Gastroesophageal sphincter (tissue), 4 donors: ENCODE data around the gene SLC22A31. TPM values are rescaled to one million over a fixed set of nuclear protein-coding genes. Genes with fewer than 3 reads are reported as not detected.
"Not testable (repeated sequence)": the region's sequence is repeated elsewhere in the genome, so short reads cannot be mapped to it uniquely, and the experiment has no call there.

ENCODE experiments used
- ATAC-seq: fragments of 150-250 bp; one replicate; pipeline ENCODE4 v1.9.1; 2016; ENCODE audit warnings: mild to moderate bottlenecking, moderate library complexity
- H3K27ac ChIP-seq, 4 donors: fragments of 200-600 bp; sonication (generic) in 3 of 4; 1 replicate in 3 of 4; 2 replicates in 1 of 4; pipeline ENCODE4 v1.5.1; 2016 to 2019
- H3K27me3 ChIP-seq: fragments of 200-600 bp; sonication (generic); one replicate; pipeline ENCODE4 v1.5.1; 2019
- H3K36me3 ChIP-seq, 2 donors: fragments of 200-600 bp; sonication (generic); one replicate each; pipeline ENCODE4 v1.5.1; 2019; ENCODE audit warnings: control low read depth in 1 of 2
- H3K4me1 ChIP-seq, 3 donors: fragments of 200-600 bp; sonication (generic); 1 replicate in 2 of 3; 2 replicates in 1 of 3; pipeline ENCODE4 v1.5.1; 2016 to 2019; ENCODE audit warnings: control low read depth in 2 of 3
- H3K4me3 ChIP-seq, 2 donors: fragments of 200-600 bp; sonication (generic); one replicate each; pipeline ENCODE4 v1.5.1; 2019; ENCODE audit warnings: mild to moderate bottlenecking in 1 of 2, moderate library complexity in 1 of 2
- H3K9me3 ChIP-seq, 3 donors: fragments of 200-600 bp; sonication (generic); one replicate each; pipeline ENCODE4 v1.5.1; 2017 to 2019; ENCODE audit warnings: control low read depth in 2 of 3
- EP300 ChIP-seq: sonication (generic); formaldehyde crosslinking; IDR thresholded peaks from one replicate; pipeline ENCODE4 v1.6.1; 2017; ENCODE audit warnings: antibody characterized with exemption, mild to moderate bottlenecking
- POLR2A ChIP-seq, 2 donors: fragments of 450-650 bp; IDR thresholded peaks; one replicate each; pipeline ENCODE4 v1.6.1; 2017; ENCODE audit warnings: antibody characterized with exemption in 2 of 2, mild to moderate bottlenecking in 2 of 2, moderate library complexity in 1 of 2
- POLR2AphosphoS5 ChIP-seq: sonication (generic); formaldehyde crosslinking; IDR thresholded peaks from one replicate; pipeline ENCODE4 v1.6.1; 2017; ENCODE audit warnings: antibody characterized with exemption
- WGBS, 2 donors: methylation state at CpG; one replicate each; pipeline ENCODE4 v1.1.5; 2018; ENCODE audit warnings: low coverage in 1 of 2; 5-methylcytosine and 5-hydroxymethylcytosine counted together
- total RNA-seq, 4 donors: library from RNA; depleted of rRNA; stranded (reverse); fragments of >200 nt; gene quantifications; one replicate each; pipeline ENCODE4 v1.1.0, GENCODE V29; 2016
- TF ChIP-seq, protein P1 (sequence below), 4 experiments: fragments of 200-600 bp in 2 of 4; fragments of 450-650 bp in 2 of 4; sonication (generic) in 1 of 4; IDR thresholded peaks; one replicate each; pipeline ENCODE4 v1.5.1; 2017 to 2019; ENCODE audit warnings: antibody characterized with exemption in 4 of 4, mild to moderate bottlenecking in 2 of 4, moderate library complexity in 2 of 4

SLC22A31 gene
- total RNA-seq, 4 donors from 2014 or later: not detected

DNA sequence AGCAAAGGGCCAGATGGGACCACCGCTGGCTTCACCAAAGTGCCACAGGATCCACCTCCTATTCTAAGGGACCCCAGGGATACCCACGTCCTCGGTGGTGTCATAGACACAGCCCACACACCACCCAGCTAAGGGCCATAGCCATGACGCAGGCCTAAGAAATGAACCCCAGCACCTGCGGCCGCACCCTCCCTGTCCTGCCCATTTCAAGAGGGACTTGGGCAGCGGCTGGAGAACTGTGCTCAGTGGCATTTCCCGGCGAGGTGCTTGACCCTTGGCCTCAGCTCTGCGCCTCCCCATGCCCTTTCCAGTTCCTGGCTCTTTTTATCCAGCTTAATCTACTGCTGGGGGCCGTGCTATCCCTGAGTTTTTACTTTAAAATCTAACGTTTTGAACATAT lies 44.4 kb upstream of the SLC22A31 start:
- peaks cover 0 to 34% (median 10%) of the 10 kb centered on the region in 3 donors for H3K4me1 ChIP-seq
- H3K9me3 ChIP-seq: no peaks in the 10 kb centered on the region
- TF ChIP-seq POLR2A (IDR thresholded peaks at IDR 0.05) (no peak), POLR2AphosphoS5 (no peak), EP300 (no peak)
- TF ChIP-seq, protein P1, sequence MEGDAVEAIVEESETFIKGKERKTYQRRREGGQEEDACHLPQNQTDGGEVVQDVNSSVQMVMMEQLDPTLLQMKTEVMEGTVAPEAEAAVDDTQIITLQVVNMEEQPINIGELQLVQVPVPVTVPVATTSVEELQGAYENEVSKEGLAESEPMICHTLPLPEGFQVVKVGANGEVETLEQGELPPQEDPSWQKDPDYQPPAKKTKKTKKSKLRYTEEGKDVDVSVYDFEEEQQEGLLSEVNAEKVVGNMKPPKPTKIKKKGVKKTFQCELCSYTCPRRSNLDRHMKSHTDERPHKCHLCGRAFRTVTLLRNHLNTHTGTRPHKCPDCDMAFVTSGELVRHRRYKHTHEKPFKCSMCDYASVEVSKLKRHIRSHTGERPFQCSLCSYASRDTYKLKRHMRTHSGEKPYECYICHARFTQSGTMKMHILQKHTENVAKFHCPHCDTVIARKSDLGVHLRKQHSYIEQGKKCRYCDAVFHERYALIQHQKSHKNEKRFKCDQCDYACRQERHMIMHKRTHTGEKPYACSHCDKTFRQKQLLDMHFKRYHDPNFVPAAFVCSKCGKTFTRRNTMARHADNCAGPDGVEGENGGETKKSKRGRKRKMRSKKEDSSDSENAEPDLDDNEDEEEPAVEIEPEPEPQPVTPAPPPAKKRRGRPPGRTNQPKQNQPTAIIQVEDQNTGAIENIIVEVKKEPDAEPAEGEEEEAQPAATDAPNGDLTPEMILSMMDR (IDR thresholded peaks at IDR 0.05): no peak
- no peak overlapping the region for H3K27ac ChIP-seq
- WGBS, 2 donors: 58 to 72% methylated on average over 4 to 12 of the region's 12 CpGs
- ATAC-seq: no peak
- no peaks in the 10 kb centered on the region for H3K36me3 ChIP-seq
- H3K27me3 ChIP-seq: no peaks in the 10 kb centered on the region
- no peak overlapping the region for H3K4me3 ChIP-seq

DNA sequence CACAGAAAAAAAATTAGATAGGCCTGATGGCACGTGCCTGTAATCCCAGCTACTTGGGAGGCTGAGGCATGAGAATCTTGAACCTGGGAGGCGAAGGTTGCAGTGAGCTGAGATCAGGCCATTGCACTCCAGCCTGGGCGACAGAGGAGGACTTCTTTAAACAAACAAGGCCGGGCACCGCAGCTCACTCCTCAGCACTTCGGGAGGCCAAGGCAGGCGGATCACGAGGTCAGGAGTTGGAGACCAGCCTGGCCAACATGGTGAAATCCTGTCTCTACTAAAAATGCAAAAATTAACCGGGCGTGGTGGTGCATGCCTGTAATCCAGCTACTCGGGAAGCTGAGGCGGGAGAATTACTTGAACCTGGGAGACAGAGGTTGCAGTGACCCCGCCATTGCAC lies 43.9 kb upstream of the SLC22A31 start:
- not testable (repeated sequence) for H3K4me3 ChIP-seq, H3K27me3 ChIP-seq, ATAC-seq, H3K9me3 ChIP-seq, H3K36me3 ChIP-seq, H3K27ac ChIP-seq
- 85% methylated on average over 8 of the region's 13 CpGs; no CpG with 5 or more reads in 1 of the 2 donors for WGBS, 2 donors
- peaks cover 0 to 34% (median 10%) of the 10 kb centered on the region in 3 donors for H3K4me1 ChIP-seq

DNA sequence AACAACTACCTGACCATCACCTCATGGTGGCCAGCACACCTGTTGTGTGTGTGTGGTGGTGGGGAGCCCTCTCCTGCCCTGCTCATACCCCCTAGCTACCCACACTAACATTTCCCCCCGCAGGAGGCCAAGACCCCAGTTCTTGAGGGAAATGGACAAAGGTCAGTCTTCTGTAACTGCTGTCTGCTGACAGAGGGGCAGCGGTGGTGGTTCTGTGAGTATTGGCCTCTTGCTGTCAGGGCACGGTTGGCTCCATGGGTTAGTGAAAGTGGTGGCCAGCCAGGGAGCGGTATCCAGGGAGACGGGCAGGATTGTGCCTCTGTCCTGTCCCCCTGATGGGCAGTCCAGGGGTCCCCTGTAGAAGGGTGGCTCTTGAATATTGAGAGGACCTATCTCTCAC lies 43.3 kb upstream of the SLC22A31 start:
- H3K4me3 ChIP-seq: no peak overlapping the region
- no peaks in the 10 kb centered on the region for H3K27me3 ChIP-seq
- H3K36me3 ChIP-seq: no peaks in the 10 kb centered on the region
- TF ChIP-seq POLR2AphosphoS5 (no peak), POLR2A (IDR thresholded peaks at IDR 0.05) (no peak)
- peaks cover 0 to 34% (median 10%) of the 10 kb centered on the region in 3 donors for H3K4me1 ChIP-seq
- H3K9me3 ChIP-seq: no peaks in the 10 kb centered on the region
- no peak for ATAC-seq
- no peak overlapping the region for H3K27ac ChIP-seq
- 100% methylated on average over 1 of the region's 5 CpGs; no CpG with 5 or more reads in 1 of the 2 donors for WGBS, 2 donors

DNA sequence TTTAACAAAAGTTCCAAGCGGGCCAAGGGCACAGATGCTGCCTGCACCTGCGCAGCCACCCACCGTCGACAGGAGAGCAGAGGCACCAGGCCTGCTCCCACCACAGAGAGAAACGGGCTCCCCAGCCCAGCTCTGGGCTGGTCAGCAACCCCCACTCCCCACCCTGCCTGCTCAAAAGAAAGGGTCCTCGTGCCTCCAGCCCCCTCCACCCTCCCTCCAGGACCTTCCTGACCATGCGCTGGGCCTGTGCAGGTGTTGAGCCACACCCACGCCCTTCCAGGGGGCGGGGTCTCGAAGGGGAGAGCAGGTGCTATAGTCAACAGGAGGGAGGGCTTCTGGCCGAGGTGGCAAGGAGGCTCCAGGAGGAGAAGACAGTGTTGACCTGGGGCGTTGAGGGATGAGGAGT lies 42.5 kb upstream of the SLC22A31 start:
- H3K4me3 ChIP-seq: no peak overlapping the region
- TF ChIP-seq EP300 (no peak), POLR2AphosphoS5 (no peak), POLR2A (IDR thresholded peaks at IDR 0.05) (no peak)
- TF ChIP-seq, protein P1 (IDR thresholded peaks at IDR 0.05): no peak
- H3K27me3 ChIP-seq: no peaks in the 10 kb centered on the region
- 26% methylated on average over 3 of the region's 12 CpGs; no CpG with 5 or more reads in 1 of the 2 donors for WGBS, 2 donors
- no peaks in the 10 kb centered on the region for H3K9me3 ChIP-seq
- ATAC-seq: no peak
- no peak overlapping the region for H3K27ac ChIP-seq
- H3K4me1 ChIP-seq: peaks cover 0 to 29% (median 10%) of the 10 kb centered on the region in 3 donors
- no peaks in the 10 kb centered on the region for H3K36me3 ChIP-seq

DNA sequence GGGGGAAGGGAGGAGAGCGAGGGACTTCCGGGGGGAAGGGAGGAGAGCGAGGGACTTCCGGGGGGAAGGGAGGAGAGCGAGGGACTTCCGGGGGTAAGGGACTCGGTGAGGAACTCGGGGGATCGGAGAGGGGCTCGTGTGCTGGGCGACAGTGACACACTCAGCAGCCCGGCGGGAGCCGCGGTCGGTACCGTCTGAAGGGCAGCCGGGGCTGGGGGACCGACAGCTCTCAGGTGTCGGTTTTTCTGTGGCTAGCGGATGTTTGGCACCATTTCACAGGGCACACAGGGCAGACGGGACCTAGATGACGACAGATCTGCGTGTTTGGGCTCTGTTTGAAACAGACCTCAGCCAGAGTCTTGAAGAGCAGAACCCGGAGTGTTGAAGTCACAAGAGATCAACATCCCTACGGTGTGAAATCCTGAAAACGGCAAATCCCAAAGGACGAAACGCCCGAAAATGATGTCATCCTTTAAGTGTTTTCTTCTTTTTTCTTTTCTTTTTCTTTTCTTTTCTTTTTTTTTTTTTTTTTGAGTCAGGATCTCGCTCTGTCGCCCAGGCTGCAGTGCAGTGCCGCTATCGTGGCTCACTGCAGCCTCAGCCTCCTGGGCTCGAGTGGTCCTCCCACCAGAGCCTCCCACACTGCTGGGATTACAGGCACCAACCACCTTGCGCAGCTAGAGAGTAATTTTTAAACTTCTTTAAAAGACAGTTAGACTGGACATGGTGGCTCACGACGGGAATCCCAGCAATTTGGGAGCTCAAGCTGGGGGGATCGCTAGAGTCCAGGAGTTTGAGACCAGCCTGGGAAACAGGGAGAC lies 41.1 kb upstream of the SLC22A31 start:
- TF ChIP-seq POLR2A (IDR thresholded peaks at IDR 0.05) (peak; percentile 77 to 86), POLR2AphosphoS5 (peak; percentile 86), EP300 (no peak)
- TF ChIP-seq, protein P1 (IDR thresholded peaks at IDR 0.05): no peak
- no peaks in the 10 kb centered on the region for H3K27me3 ChIP-seq
- peak overlapping the region; percentile 55 to 72 for H3K4me3 ChIP-seq
- H3K27ac ChIP-seq: peak overlapping the region; percentile 80 to 100 (median 94)
- H3K4me1 ChIP-seq: peaks cover 0 to 19% (median 4%) of the 10 kb centered on the region in 3 donors
- no peaks in the 10 kb centered on the region for H3K36me3 ChIP-seq
- H3K9me3 ChIP-seq: no peaks in the 10 kb centered on the region
- 2% methylated on average over 6 to 8 of the region's 39 CpGs for WGBS, 2 donors
- peak; percentile 84 for ATAC-seq

DNA sequence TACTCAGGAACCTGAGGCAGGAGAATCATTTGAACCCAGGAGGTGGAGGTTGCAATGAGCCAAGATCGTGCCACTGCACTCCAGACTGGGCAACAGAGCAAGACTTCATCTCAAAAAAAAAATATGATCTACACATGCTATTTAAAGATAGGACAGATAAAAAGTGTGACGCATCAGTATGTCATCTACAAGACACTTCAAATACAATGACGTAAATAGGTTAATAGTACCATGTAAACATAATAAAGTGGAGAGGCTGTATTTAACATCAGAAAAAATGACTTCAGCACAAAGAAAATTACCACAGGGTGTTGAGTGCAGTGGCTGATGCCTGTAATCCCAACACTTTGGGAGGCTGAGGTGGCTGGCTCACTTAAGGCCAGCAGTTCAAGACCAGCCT lies 37.4 kb upstream of the SLC22A31 start:
- peaks cover 0 to 18% (median 4%) of the 10 kb centered on the region in 3 donors for H3K4me1 ChIP-seq
- H3K36me3 ChIP-seq: peaks cover 0 to 21% of the 10 kb centered on the region in 2 donors
- H3K27me3 ChIP-seq: no peaks in the 10 kb centered on the region
- H3K27ac ChIP-seq: no peak overlapping the region
- H3K4me3 ChIP-seq: no peak overlapping the region
- WGBS, 2 donors: 90 to 93% methylated on average over 3 of the region's 3 CpGs
- no peak for ATAC-seq
- TF ChIP-seq POLR2AphosphoS5 (no peak), POLR2A (IDR thresholded peaks at IDR 0.05) (no peak), EP300 (no peak)
- TF ChIP-seq, protein P1 (IDR thresholded peaks at IDR 0.05): no peak
- no peaks in the 10 kb centered on the region for H3K9me3 ChIP-seq
